Liver (tissue), 9 donors: ENCODE results near the gene KCNJ10. TPM values are rescaled to one million over a fixed set of nuclear protein-coding genes. Genes with fewer than 3 reads are reported as not detected.

Experiments
- DNase-seq: peaks from one replicate; pipeline ENCODE4 v3.0.0-alpha.2; 2017; ENCODE audit warnings: low spot score
- H3K27ac ChIP-seq, 2 donors: one replicate each; pipeline ENCODE4 v1.7.0; 2013; ENCODE audit warnings: inconsistent platforms in 2 of 2, low read length in 2 of 2, control low read depth in 1 of 2, low read depth in 1 of 2, mild to moderate bottlenecking in 1 of 2
- H3K27me3 ChIP-seq, 4 donors: one replicate each; pipeline versions ENCODE4 v1.6.1 to v1.7.0; 2013; ENCODE audit warnings: low read length in 3 of 4, inconsistent platforms in 1 of 4, mild to moderate bottlenecking in 1 of 4, moderate library complexity in 1 of 4; ENCODE audit not compliant: control insufficient read depth in 4 of 4, insufficient read depth in 4 of 4
- H3K36me3 ChIP-seq, 4 donors: one replicate each; pipeline versions ENCODE4 v1.6.1 to v1.7.0; 2013; ENCODE audit warnings: low read length in 3 of 4, mild to moderate bottlenecking in 3 of 4, low read depth in 1 of 4, moderate library complexity in 1 of 4; ENCODE audit not compliant: control insufficient read depth in 4 of 4, insufficient read depth in 3 of 4
- H3K4me1 ChIP-seq, 4 donors: one replicate each; pipeline versions ENCODE4 v1.6.1 to v1.7.0; 2013; ENCODE audit warnings: low read length in 3 of 4, mild to moderate bottlenecking in 3 of 4, moderate library complexity in 1 of 4; ENCODE audit not compliant: control insufficient read depth in 4 of 4, insufficient read depth in 4 of 4
- H3K4me3 ChIP-seq, 3 donors: one replicate each; pipeline versions ENCODE4 v1.6.1 to v1.7.0; 2013; ENCODE audit warnings: low read length in 3 of 3, control low read depth in 1 of 3, low read depth in 1 of 3, mild to moderate bottlenecking in 1 of 3
- H3K9ac ChIP-seq, 2 donors: one replicate each; pipeline ENCODE4 v1.7.0; 2013; ENCODE audit warnings: low read length in 2 of 2, mild to moderate bottlenecking in 2 of 2, moderate library complexity in 2 of 2, control low read depth in 1 of 2, low read depth in 1 of 2
- H3K9me3 ChIP-seq, 4 donors: one replicate each; pipeline versions ENCODE4 v1.6.1 to v1.7.0; 2013; ENCODE audit warnings: low read length in 3 of 4; ENCODE audit not compliant: control insufficient read depth in 4 of 4
- EGR1 ChIP-seq, 2 donors: IDR thresholded peaks; 2 replicates each; pipeline ENCODE4 v1.6.1; 2016 to 2018; ENCODE audit warnings: antibody characterized with exemption in 2 of 2, low read depth in 2 of 2
- FOXA1 ChIP-seq: IDR thresholded peaks from 2 replicates; pipeline ENCODE4 v1.6.1; 2016; ENCODE audit warnings: antibody characterized with exemption
- FOXA2 ChIP-seq: IDR thresholded peaks from 2 replicates; pipeline ENCODE4 v1.6.1; 2016; ENCODE audit warnings: antibody characterized with exemption
- GABPA ChIP-seq, 2 donors: IDR thresholded peaks in 1 of 2; conservative IDR thresholded peaks in 1 of 2; 2 replicates each; pipeline ENCODE4 v1.6.1; 2016; ENCODE audit warnings: antibody characterized with exemption in 2 of 2, mild to moderate bottlenecking in 1 of 2, moderate library complexity in 1 of 2
- HNF4A ChIP-seq, 2 donors: conservative IDR thresholded peaks; 2 replicates each; pipeline ENCODE4 v1.6.1; 2016; ENCODE audit warnings: antibody characterized with exemption in 2 of 2, mild to moderate bottlenecking in 2 of 2
- HNF4G ChIP-seq: IDR thresholded peaks from 2 replicates; pipeline ENCODE4 v1.6.1; 2016; ENCODE audit warnings: antibody characterized with exemption
- JUND ChIP-seq, 2 donors: IDR thresholded peaks; 2 replicates each; pipeline ENCODE4 v1.6.1; 2016; ENCODE audit warnings: antibody characterized with exemption in 2 of 2
- NR2F2 ChIP-seq: IDR thresholded peaks from 2 replicates; pipeline ENCODE4 v1.6.1; 2016; ENCODE audit warnings: antibody characterized with exemption
- RAD21 ChIP-seq, 2 donors: IDR thresholded peaks; 2 replicates each; pipeline ENCODE4 v1.6.1; 2016; ENCODE audit warnings: antibody characterized with exemption in 2 of 2, mild to moderate bottlenecking in 2 of 2
- RXRA ChIP-seq, 2 donors: IDR thresholded peaks; 2 replicates each; pipeline ENCODE4 v1.6.1; 2017 to 2018; ENCODE audit warnings: antibody characterized with exemption in 2 of 2, mild to moderate bottlenecking in 1 of 2
- SP1 ChIP-seq: IDR thresholded peaks from 2 replicates; pipeline ENCODE4 v1.6.1; 2018; ENCODE audit warnings: antibody characterized with exemption, mild to moderate bottlenecking
- TAF1 ChIP-seq: conservative IDR thresholded peaks from 2 replicates; pipeline ENCODE4 v1.6.1; 2016; ENCODE audit warnings: antibody characterized with exemption, mild to moderate bottlenecking
- YY1 ChIP-seq: IDR thresholded peaks from 2 replicates; pipeline ENCODE4 v1.6.1; 2016; ENCODE audit warnings: antibody characterized with exemption, mild to moderate bottlenecking
- WGBS: extraction: QIAGEN DNeasy Blood & Tissue Kit; methylation state at CpG from one replicate; pipeline ENCODE4 v1.1.7; 2013; 5-methylcytosine and 5-hydroxymethylcytosine counted together
- polyA plus RNA-seq, 2 donors: library from polyadenylated mRNA; stranded (reverse) in 1 of 2; unstranded in 1 of 2; fragments of 200-250 nt in 1 of 2; fragments of >200 nt in 1 of 2; fragmentation: Nextera tagmentation in 1 of 2; extraction: Ambion mirVana in 1 of 2; gene quantifications; one replicate each; pipeline versions ENCODE4 v1.2.1 to v1.2.3, GENCODE V29; 2013 to 2015
- total RNA-seq, 2 donors: library from RNA; depleted of rRNA; stranded (reverse); fragments of >200 nt; gene quantifications; one replicate each; pipeline ENCODE4 v1.2.3, GENCODE V29; 2014
- TF ChIP-seq, protein P1 (sequence below): IDR thresholded peaks from 2 replicates; pipeline ENCODE4 v1.6.1; 2016; ENCODE audit warnings: antibody characterized with exemption
- TF ChIP-seq, protein P2 (sequence below): IDR thresholded peaks from 2 replicates; pipeline ENCODE4 v1.6.1; 2016; ENCODE audit warnings: antibody characterized with exemption, mild to moderate bottlenecking
- TF ChIP-seq, protein P3 (sequence below): IDR thresholded peaks from 2 replicates; pipeline ENCODE4 v1.6.1; 2016; ENCODE audit warnings: antibody characterized with exemption
- TF ChIP-seq, protein P4 (sequence below): IDR thresholded peaks from 2 replicates; pipeline ENCODE4 v1.6.1; 2016; ENCODE audit warnings: antibody characterized with exemption
- TF ChIP-seq, protein P5 (sequence below): fragments of 150-350 bp; IDR thresholded peaks from 2 replicates; pipeline ENCODE4 v1.5.1; 2017; ENCODE audit warnings: improper control_type of control experiment, low read depth, low read length; ENCODE audit not compliant: missing input control
- donor health status: healthy.
- donor health status: healthy.
- donor health status: healthy.
- donor health status: healthy.
- donor health status: healthy.

The KCNJ10 gene
- total and polyA plus RNA-seq, 4 donors = 0.48 to 1.6 (median 0.52) TPM

DNA sequence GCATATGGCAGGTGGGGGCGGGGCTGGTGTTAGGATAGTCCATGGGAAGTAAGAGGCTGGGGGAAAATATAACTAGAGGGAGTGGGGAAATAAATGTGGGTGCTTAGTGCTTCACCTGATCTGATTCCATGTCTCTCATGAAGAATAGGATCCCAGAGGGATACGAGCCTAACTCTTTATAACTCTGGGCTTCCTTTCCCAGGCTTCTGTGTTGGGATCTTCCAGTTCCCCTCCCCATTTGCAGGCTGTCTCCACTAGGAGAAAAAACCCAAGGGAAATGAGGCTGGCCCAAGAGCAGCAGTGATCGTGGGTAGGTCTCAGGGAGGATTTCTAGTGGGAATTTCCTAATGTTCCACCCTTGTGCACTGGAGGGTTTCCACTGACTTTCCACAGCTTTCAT is 13.0 kb upstream of the KCNJ10 start:
- H3K27me3 ChIP-seq = peaks cover 0 to 8% (median 3%) of the 10 kb centered on the region in 4 donors
- 73% methylated on average over 3 of the region's 3 CpGs for WGBS

DNA sequence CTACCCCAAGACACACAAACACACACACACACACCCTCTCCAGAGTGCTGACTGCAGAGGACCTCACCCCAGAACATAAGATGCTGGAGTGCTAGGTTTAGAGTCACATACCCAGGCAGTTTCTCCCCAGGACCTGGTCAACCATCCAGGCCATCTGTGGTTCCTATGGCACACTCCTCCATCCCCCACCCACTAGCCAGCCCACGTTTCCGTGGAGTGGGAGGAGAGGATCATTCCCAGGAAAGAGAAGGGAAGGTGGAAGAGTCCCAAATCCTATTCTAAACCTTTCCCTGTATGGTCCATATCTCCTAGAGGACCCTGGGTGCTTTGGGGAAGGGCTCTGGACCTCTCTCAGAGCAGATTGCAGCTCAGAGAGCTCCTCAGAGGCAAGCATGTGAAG is 12.5 kb upstream of the KCNJ10 start:
- no peak overlapping the region for H3K4me3 ChIP-seq
- no peak overlapping the region for H3K9ac ChIP-seq
- 38% methylated on average over 2 of the region's 2 CpGs for WGBS
- H3K4me1 ChIP-seq = peaks cover 0 to 9% (median 5%) of the 10 kb centered on the region in 4 donors
- H3K36me3 ChIP-seq = no peaks in the 10 kb centered on the region
- no peaks in the 10 kb centered on the region for H3K9me3 ChIP-seq
- peaks cover 0 to 8% (median 3%) of the 10 kb centered on the region in 4 donors for H3K27me3 ChIP-seq
- no peak overlapping the region for H3K27ac ChIP-seq
- DNase-seq = no peak
- TF ChIP-seq, protein P1, sequence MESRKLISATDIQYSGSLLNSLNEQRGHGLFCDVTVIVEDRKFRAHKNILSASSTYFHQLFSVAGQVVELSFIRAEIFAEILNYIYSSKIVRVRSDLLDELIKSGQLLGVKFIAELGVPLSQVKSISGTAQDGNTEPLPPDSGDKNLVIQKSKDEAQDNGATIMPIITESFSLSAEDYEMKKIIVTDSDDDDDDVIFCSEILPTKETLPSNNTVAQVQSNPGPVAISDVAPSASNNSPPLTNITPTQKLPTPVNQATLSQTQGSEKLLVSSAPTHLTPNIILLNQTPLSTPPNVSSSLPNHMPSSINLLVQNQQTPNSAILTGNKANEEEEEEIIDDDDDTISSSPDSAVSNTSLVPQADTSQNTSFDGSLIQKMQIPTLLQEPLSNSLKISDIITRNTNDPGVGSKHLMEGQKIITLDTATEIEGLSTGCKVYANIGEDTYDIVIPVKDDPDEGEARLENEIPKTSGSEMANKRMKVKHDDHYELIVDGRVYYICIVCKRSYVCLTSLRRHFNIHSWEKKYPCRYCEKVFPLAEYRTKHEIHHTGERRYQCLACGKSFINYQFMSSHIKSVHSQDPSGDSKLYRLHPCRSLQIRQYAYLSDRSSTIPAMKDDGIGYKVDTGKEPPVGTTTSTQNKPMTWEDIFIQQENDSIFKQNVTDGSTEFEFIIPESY = no peak
- TF ChIP-seq YY1 = no peak
- no peak for TF ChIP-seq TAF1
- no peak for TF ChIP-seq RAD21 (IDR thresholded peaks at IDR 0.05)
- TF ChIP-seq GABPA (IDR thresholded peaks at IDR 0.05 in 1 of 2, conservative IDR thresholded peaks at IDR 0.05 in 1 of 2) = no peak
- TF ChIP-seq FOXA1 = no peak
- no peak for TF ChIP-seq NR2F2
- TF ChIP-seq, protein P2, sequence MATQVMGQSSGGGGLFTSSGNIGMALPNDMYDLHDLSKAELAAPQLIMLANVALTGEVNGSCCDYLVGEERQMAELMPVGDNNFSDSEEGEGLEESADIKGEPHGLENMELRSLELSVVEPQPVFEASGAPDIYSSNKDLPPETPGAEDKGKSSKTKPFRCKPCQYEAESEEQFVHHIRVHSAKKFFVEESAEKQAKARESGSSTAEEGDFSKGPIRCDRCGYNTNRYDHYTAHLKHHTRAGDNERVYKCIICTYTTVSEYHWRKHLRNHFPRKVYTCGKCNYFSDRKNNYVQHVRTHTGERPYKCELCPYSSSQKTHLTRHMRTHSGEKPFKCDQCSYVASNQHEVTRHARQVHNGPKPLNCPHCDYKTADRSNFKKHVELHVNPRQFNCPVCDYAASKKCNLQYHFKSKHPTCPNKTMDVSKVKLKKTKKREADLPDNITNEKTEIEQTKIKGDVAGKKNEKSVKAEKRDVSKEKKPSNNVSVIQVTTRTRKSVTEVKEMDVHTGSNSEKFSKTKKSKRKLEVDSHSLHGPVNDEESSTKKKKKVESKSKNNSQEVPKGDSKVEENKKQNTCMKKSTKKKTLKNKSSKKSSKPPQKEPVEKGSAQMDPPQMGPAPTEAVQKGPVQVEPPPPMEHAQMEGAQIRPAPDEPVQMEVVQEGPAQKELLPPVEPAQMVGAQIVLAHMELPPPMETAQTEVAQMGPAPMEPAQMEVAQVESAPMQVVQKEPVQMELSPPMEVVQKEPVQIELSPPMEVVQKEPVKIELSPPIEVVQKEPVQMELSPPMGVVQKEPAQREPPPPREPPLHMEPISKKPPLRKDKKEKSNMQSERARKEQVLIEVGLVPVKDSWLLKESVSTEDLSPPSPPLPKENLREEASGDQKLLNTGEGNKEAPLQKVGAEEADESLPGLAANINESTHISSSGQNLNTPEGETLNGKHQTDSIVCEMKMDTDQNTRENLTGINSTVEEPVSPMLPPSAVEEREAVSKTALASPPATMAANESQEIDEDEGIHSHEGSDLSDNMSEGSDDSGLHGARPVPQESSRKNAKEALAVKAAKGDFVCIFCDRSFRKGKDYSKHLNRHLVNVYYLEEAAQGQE = no peak

More for the DNA sequence above, 13.0 kb upstream of the KCNJ10 start:
- TF ChIP-seq GABPA (IDR thresholded peaks at IDR 0.05 in 1 of 2, conservative IDR thresholded peaks at IDR 0.05 in 1 of 2) (no peak), EGR1 (IDR thresholded peaks at IDR 0.05; ENCODE audit: low read depth in 2 of 2) (no peak), YY1 (no peak), HNF4A (conservative IDR thresholded peaks at IDR 0.05) (no peak), HNF4G (no peak), JUND (IDR thresholded peaks at IDR 0.05) (no peak), RXRA (IDR thresholded peaks at IDR 0.05) (no peak), FOXA1 (no peak), TAF1 (no peak), SP1 (no peak), FOXA2 (no peak)
- TF ChIP-seq, protein P3, sequence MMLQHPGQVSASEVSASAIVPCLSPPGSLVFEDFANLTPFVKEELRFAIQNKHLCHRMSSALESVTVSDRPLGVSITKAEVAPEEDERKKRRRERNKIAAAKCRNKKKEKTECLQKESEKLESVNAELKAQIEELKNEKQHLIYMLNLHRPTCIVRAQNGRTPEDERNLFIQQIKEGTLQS = no peak
- TF ChIP-seq, protein P4, sequence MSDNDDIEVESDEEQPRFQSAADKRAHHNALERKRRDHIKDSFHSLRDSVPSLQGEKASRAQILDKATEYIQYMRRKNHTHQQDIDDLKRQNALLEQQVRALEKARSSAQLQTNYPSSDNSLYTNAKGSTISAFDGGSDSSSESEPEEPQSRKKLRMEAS = no peak
- TF ChIP-seq, protein P2 = no peak
- TF ChIP-seq, protein P5, sequence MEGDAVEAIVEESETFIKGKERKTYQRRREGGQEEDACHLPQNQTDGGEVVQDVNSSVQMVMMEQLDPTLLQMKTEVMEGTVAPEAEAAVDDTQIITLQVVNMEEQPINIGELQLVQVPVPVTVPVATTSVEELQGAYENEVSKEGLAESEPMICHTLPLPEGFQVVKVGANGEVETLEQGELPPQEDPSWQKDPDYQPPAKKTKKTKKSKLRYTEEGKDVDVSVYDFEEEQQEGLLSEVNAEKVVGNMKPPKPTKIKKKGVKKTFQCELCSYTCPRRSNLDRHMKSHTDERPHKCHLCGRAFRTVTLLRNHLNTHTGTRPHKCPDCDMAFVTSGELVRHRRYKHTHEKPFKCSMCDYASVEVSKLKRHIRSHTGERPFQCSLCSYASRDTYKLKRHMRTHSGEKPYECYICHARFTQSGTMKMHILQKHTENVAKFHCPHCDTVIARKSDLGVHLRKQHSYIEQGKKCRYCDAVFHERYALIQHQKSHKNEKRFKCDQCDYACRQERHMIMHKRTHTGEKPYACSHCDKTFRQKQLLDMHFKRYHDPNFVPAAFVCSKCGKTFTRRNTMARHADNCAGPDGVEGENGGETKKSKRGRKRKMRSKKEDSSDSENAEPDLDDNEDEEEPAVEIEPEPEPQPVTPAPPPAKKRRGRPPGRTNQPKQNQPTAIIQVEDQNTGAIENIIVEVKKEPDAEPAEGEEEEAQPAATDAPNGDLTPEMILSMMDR = no peak
- H3K4me1 ChIP-seq = peaks cover 0 to 9% (median 5%) of the 10 kb centered on the region in 4 donors
- DNase-seq = no peak
- H3K4me3 ChIP-seq = no peak overlapping the region
- H3K27ac ChIP-seq = no peak overlapping the region
- H3K9ac ChIP-seq = no peak overlapping the region
- H3K36me3 ChIP-seq = no peaks in the 10 kb centered on the region
- H3K9me3 ChIP-seq = no peaks in the 10 kb centered on the region
